ENCODE results near the gene APEX2. TPM values are rescaled to one million over a fixed set of nuclear protein-coding genes. Genes with fewer than 3 reads are reported as not detected.
A peak's percentile ranks its signal among the peaks of the same experiment; 100 is the strongest.

The APEX2 gene
- total RNA-seq, 6 experiments from 2014 or later: 14.3 to 17.2 (median 15.9) TPM

GRCh38 chrX:55056820-55057674 lies 56.9 kb downstream of the APEX2 start:
- Mint-ChIP-seq H3K27ac (no peak overlapping the region), H3K4me1 (ENCODE audit: low read depth) (peaks cover 11% of the 10 kb centered on the region), H3K4me3 (peak overlapping the region; percentile 51; the same call in 1 of the 2 replicates), H3K9me3 (no peaks in the 10 kb centered on the region), H3K36me3 (ENCODE audit: low read depth) (no peaks in the 10 kb centered on the region), H3K27me3 (ENCODE audit: insufficient read depth) (peaks cover 2% of the 10 kb centered on the region; the same call in 1 of the 2 replicates)
- no peak for TF ChIP-seq CTCF (IDR thresholded peaks at IDR 0.05)
- peak; percentile 0 for DNase-seq

GRCh38 chrX:55057675-55058249 lies 57.6 kb downstream of the APEX2 start:
- DNase-seq: peak; percentile 3
- Mint-ChIP-seq H3K9me3 (no peaks in the 10 kb centered on the region), H3K4me3 (peak overlapping the region; percentile 51; the same call in 1 of the 2 replicates), H3K27me3 (ENCODE audit: insufficient read depth) (peaks cover 2% of the 10 kb centered on the region; the same call in 1 of the 2 replicates), H3K4me1 (ENCODE audit: low read depth) (peaks cover 11% of the 10 kb centered on the region), H3K27ac (no peak overlapping the region), H3K36me3 (ENCODE audit: low read depth) (no peaks in the 10 kb centered on the region)
- TF ChIP-seq CTCF (IDR thresholded peaks at IDR 0.05): peak; percentile 79

Other genes with a start within 250 kb of the APEX2 start
- gene ITIH6, start 202.1 kb upstream of the APEX2 start, total RNA-seq (2021; fragmentation: NEBNext Ultra II Directional; extraction: Animal tissue kit (Norgen Biotek cat#: 25700)): not detected
- 100 to 1,000 TPM; 205 to 244 (median 226) TPM for gene MAGED2, start 192.6 kb upstream of the APEX2 start, total RNA-seq (2021; fragmentation: NEBNext Ultra II Directional; extraction: Animal tissue kit (Norgen Biotek cat#: 25700))
- gene TRO, start 79.5 kb upstream of the APEX2 start, total RNA-seq (2021; fragmentation: NEBNext Ultra II Directional; extraction: Animal tissue kit (Norgen Biotek cat#: 25700)): 10 to 100 TPM; 13.3 to 20.0 (median 18.4) TPM
- not detected for gene PFKFB1, start 6.2 kb upstream of the APEX2 start, total RNA-seq (2021; fragmentation: NEBNext Ultra II Directional; extraction: Animal tissue kit (Norgen Biotek cat#: 25700))
- not detected for gene ALAS2, start 30.6 kb downstream of the APEX2 start, total RNA-seq (2021; fragmentation: NEBNext Ultra II Directional; extraction: Animal tissue kit (Norgen Biotek cat#: 25700))
- gene PAGE2B, start 74.7 kb downstream of the APEX2 start, total RNA-seq (2021; fragmentation: NEBNext Ultra II Directional; extraction: Animal tissue kit (Norgen Biotek cat#: 25700)): not detected
- under 1 TPM in 1 of 6 experiments, not detected in 5; 0.82 TPM for gene PAGE2, start 88.7 kb downstream of the APEX2 start, total RNA-seq (2021; fragmentation: NEBNext Ultra II Directional; extraction: Animal tissue kit (Norgen Biotek cat#: 25700))
- 1 to 10 TPM in 3 of 6 experiments, under 1 TPM in 1, not detected in 2; 0.60 to 1.3 (median 1.2) TPM for gene PAGE5, start 220.0 kb downstream of the APEX2 start, total RNA-seq (2021; fragmentation: NEBNext Ultra II Directional; extraction: Animal tissue kit (Norgen Biotek cat#: 25700))

Data from HFFc6 (cell line).